Measurements from ENCODE around the gene FEN1. TPM values are rescaled to one million over a fixed set of nuclear protein-coding genes. Genes with fewer than 3 reads are reported as not detected.
A peak's percentile ranks its signal among the peaks of the same experiment; 100 is the strongest.

Gene FEN1
- polyA plus RNA-seq, 3 donors: 30.6 to 49.0 (median 45.8) TPM

DNA sequence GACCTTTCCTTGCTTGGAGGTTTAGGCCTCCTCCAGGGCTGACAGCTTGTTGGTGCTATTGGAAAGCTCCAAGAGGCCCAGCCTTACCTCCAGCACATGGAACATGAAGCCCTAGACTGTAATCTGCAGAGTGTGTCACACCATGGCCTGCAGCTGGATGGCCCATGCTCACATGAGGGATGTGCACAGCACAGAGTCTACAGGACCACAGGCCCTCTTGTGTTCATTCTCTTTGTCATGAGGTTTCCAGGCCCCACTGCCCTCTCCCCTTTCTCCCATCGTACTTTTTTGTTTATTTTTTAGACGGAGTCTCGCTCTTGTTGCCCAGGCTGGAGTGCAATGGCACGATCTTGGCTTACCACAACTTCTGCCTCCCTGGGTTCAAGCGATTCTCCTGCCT, 14.1 kb downstream of the FEN1 start:
- no peak for DNase-seq (ENCODE audit: extremely low read depth in 1 of 11, low read depth in 9 of 11, low spot score in 4 of 11)

- DNase-seq (ENCODE audit: extremely low read depth in 1 of 11, low read depth in 9 of 11, low spot score in 4 of 11): no peak
These were observed 18.0 kb downstream of the FEN1 start for GRCh38 chr11:61810671-61811175.

GRCh38 chr11:61811831-61812230, 19.1 kb downstream of the FEN1 start:
- no peak for DNase-seq (ENCODE audit: extremely low read depth in 1 of 11, low read depth in 9 of 11, low spot score in 4 of 11)

DNA sequence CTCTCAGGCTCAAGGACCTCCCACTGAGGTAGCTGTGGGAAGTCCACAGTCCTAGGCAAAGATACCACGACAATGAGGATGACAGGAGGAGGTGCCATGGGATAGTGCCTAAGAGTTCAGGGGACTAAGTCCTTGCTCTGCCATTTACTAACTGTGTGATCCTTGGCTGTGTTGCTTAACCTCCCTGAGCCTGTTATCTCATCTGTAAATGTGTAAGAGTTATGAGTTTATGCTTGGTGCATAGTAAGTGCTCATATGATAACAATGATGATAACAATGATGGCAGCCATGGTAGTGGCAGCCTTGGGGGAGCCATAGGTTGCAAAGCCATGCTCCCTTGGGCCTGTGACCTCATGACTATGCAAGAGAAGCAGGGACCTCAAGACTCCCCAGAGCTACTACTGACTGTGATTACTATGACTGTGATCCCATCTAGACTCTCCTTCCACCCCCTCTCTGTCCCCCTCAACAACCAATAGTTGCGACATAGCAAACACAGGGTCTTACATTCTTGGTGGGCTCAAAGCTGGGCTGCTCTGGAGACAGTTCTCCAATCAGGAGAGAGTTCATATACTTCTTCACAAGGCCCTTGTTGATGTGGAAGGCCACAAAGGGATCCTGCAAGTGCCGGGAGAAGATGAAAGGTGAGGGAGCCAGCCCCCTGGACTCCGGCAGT, 20.2 kb downstream of the FEN1 start:
- no peak for DNase-seq (ENCODE audit: extremely low read depth in 1 of 11, low read depth in 9 of 11, low spot score in 4 of 11)

DNA sequence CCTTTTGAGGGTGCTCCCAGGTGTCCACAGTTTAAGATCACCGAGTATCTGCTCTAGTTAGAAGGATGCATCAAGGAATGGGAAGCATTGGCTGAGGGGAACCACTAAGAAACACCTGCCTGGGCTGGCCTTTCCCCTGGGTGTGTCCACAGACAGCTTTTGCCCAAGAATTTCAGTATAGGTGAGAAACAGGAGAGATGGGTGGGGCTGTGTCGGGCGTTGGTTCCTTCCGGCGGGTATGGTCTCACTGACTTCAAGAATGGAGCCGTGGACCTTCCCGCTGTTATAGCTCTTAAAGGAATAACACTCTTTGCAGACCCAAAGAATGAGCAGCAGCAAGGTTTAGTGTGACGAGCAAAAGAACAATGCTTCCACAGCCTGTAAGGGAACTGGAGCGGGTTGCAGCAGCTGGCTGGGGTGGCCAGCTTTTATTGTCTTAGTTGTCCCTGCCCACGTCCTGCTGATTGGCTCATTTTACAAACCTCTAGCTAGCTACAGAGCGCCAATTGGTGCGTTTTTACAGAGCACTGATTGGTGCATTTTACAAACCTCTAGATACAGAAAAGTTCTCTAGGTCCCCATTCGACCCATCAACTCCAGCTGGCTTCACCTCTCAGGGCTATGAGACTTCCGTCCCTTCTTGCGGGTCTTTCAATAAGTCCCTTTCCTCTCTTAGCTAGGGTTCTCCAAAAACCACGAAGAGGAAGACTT, 21.7 kb downstream of the FEN1 start:
- no peak for DNase-seq (ENCODE audit: extremely low read depth in 1 of 11, low read depth in 9 of 11, low spot score in 4 of 11)

DNA sequence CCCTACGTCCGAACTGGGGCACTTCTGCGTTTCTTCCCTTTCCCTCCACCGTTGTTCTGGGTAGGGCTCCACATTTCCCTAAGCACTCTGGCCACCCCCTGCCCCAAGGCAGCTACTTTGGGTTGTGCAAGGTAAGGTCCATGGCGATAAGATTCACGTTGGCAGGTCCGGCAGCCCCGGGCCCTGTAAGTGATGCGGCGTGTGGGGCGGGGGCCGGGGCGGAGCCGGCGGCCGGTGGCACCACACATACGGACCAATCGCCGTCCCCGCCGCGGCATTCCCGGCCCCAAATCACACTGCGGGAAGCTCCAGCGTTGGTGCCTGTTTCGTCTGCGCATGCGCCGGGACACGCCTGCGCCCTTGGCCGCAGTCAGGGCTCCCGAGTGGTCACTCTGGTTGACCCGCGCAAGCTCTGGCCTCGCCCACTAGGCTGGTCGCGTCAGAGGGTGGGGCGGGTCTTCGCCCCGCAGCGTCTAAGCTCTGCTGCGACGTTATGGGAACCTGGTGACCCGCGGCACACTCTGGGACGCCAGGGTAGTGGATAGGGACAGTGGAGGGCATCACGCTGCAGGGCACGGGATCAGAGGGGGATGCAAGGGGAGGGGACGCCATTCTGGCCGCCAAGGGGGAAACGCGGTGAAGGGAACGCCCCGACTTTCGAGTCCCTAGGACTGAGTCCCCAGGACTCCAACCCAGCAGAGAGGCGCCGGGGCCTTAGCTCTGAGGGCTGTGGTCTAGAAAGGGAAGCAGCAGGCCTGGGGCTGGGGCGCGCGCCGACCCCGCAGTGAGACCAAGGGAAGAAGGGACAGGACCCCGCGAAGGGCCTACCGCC, 22.5 kb downstream of the FEN1 start:
- DNase-seq (ENCODE audit: extremely low read depth in 1 of 11, low read depth in 9 of 11, low spot score in 4 of 11): peak; percentile 81 to 94 (median 89)

DNA sequence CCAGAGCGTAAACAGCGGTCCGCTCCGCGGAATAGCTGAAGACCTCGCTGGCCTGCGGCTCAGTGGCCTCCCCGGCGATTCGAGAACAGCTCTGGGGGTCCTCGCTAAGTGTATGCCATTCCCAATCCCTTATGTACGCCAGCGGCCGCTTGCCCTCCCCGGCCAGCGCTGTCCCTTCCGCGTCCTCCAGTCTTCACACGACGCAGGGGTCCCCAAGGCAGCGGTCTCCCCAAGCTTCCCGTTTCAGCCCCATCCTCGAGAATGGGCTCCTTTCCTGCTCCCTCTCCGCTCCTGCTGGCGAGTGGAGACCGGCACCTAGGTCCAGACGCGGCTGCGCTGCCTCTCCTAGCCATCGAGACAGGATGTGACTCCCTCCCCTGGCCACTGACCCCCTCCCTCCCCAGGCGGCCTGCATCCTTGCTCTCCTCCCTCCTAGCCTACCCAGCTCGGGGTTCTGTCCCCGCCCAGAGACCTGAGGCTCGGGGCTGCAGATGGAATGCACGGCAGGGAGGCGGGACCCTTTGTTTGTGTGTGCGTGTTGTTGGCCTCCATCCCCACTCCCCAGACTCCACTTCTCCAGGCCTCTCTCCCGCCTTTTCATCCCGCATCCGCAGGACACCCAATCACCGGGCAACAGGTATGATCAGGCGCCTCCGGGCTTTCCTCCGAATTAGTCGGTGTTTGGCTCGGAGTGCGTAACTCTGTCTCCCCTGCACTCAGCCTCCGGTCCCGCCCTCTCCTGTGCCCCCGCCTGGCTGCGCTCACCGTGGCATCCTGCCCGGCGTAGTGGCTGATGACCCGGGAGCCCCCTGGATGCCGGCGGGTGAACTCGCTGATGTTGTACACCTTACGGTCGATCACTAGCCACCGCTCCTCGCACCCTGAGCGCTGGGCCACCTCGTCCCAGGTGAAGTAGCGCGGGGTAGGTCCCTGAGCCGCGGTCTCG, 23.4 kb downstream of the FEN1 start:
- DNase-seq (ENCODE audit: extremely low read depth in 1 of 11, low read depth in 9 of 11, low spot score in 4 of 11): peak in 4 of 11 donors; percentile 45 to 63 (median 60)

GRCh38 chr11:61816736-61817455, 24.2 kb downstream of the FEN1 start, which contains the start of gene FADS1:
Gene FADS1 (minus strand): TSS chr11:61817003. CDS start chr11:61816929, 74 bp downstream.
- peak; percentile 65 to 93 (median 90) for DNase-seq (ENCODE audit: extremely low read depth in 1 of 11, low read depth in 9 of 11, low spot score in 4 of 11)

DNA sequence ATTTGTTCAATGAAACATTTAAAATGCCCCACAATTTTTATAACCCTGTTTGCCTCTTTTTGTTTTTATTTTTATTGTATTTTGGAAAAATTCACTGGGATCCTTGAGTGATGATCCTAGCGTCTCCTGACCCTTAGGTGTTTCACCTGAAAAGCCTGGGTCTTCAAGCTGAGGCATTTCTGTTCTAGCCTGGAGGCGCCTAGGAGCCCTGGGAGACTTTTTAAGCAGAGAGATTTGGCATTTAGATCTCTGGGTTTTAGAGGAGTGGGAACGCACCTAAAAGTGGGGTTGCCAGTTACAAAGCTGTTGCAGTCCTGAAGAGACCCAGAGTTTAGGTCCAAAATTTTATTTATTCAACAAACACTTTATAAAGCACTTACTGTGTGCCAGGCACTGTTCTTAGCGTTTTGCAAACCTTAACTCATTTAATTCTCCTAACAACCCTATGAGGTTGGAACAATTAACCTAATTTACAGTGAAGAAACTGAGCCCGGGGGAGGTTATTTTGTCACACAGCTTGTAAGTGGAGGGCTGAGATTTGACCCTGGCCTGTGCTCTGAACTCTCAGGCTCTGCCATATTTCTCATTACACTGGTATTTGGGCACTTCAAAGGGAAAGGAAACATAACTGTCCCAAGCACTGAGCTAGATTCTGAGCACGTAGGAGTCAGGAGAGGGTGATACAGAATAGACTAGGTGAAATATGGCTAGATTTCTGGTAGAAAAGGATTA, 24.9 kb downstream of the FEN1 start:
- no peak for DNase-seq (ENCODE audit: extremely low read depth in 1 of 11, low read depth in 9 of 11, low spot score in 4 of 11)

DNA sequence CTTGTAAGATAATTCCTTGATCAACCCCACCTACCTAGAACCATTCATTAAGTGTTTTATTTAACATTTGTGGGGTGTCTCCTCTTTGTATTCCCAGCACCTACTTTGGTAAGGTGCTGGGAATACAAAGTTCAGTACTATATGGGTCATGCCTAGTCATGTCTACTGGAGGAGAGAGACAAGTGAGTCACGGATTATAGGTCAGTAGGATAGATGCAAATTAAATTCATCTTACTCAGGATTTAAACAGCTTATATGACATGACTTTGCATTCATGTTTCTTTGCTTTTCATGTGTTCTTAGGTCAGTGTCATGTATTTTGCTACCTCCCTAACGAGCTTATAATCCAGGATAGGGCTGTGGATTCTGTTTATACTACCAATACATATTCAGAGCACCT, 27.5 kb downstream of the FEN1 start:
- no peak for DNase-seq (ENCODE audit: extremely low read depth in 1 of 11, low read depth in 9 of 11, low spot score in 4 of 11)

DNA sequence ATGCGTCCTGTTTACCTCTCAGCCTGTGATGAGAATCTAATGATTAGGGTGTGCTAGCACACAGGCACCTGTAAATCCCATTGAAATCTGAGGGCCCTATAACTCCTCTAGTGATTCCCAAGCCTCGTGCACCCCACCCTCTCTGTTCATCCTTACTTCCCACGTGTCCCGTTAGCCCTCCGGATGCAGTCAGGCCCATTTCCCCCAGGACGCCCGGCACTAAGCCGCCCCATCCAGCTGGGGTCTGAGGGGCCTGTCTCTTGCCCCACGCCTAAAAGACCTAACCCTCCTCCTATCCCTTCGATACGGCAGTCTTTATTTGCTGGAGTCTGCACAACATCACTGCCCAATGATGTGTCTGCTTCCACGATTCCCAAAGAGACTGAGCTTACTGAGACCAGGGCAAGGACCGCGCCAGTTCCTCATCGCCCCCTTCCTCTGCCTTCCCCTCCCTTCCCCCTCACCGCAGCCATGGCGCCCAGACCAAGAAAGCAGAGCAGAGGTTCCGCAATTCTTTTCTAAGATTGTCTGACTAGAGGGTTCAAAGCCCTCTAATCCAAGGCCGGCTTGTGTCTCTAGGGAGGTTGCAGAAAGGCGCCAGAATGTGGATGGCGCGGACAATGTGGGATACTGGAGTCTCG, 34.3 kb downstream of the FEN1 start:
- DNase-seq (ENCODE audit: extremely low read depth in 1 of 11, low read depth in 9 of 11, low spot score in 4 of 11): peak in 2 of 11 donors; percentile 13 to 18

DNA sequence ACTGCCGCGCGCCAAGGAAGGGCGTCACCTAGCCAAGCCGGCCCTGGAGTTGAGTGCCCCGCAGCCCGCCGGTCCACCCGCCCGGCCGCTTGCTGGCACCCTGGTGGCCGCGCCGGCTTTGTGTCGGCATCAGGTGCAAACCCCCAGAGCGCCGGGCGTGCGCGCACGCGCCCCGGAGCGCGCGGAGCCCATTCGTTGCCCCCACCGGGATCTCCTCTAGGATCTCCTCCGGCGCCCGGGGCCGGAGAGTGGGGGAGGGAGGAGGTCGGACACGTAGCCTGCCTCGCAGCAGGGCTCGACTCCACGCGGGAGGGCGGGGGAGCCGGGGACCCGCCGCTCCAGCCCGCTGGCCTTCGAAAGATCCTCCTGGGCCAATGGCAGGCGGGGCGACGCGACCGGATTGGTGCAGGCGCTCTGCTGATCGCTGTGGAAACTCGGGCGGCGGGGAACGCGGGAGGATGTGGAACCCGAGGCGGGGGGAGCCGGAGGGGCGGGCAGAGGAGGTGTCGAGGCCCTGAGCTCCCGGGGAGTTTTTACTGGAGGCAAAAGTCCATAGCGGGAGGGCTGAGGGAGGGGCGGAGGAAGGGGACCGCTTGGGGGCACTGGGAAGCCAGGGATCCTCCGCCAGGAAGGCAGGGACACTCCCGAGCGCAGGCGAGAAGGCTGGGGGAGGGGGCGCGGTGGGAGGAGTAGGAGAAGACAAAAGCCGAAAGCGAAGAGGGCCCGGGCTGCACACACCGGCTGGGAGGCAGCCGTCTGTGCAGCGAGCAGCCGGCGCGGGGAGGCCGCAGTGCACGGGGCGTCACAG, 35.1 kb downstream of the FEN1 start, which contains the start of gene FADS2:
Gene FADS2 (plus strand): TSS at position 730 of the 808 bp plus-strand sequence. CDS start 91 bp downstream, outside the sequence.
- peak; percentile 68 to 91 (median 86) for DNase-seq (ENCODE audit: extremely low read depth in 1 of 11, low read depth in 9 of 11, low spot score in 4 of 11)

- no peak for DNase-seq (ENCODE audit: extremely low read depth in 1 of 11, low read depth in 9 of 11, low spot score in 4 of 11)
These were observed 35.6 kb downstream of the FEN1 start for GRCh38 chr11:61828379-61828628.

GRCh38 chr11:61828629-61829407, 36.1 kb downstream of the FEN1 start:
- DNase-seq (ENCODE audit: extremely low read depth in 1 of 11, low read depth in 9 of 11, low spot score in 4 of 11): peak in 4 of 11 donors; percentile 25 to 55 (median 36)

DNA sequence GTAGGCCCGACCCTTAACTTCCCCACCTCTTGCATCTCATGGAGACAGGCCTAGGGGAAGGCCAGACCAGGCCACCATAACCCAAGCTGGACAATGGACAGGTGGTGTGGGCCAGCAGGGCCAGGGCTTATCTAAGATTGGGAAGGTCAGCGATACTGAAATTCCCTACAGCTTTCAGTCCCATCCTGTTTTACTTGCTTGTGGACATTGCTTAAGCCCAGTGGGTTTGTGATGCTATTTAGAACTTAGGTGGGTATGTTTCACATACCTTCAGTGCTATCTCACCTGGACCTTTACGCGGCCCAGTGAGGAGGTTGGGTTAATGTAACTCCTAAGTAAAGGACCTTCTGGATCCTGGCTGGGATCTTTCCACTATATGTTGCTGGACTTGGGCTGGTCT, 37.1 kb downstream of the FEN1 start:
- no peak for DNase-seq (ENCODE audit: extremely low read depth in 1 of 11, low read depth in 9 of 11, low spot score in 4 of 11)

All from renal cortex interstitium (tissue), 11 donors.